ENCODE data around the gene CCDC12.

DNA sequence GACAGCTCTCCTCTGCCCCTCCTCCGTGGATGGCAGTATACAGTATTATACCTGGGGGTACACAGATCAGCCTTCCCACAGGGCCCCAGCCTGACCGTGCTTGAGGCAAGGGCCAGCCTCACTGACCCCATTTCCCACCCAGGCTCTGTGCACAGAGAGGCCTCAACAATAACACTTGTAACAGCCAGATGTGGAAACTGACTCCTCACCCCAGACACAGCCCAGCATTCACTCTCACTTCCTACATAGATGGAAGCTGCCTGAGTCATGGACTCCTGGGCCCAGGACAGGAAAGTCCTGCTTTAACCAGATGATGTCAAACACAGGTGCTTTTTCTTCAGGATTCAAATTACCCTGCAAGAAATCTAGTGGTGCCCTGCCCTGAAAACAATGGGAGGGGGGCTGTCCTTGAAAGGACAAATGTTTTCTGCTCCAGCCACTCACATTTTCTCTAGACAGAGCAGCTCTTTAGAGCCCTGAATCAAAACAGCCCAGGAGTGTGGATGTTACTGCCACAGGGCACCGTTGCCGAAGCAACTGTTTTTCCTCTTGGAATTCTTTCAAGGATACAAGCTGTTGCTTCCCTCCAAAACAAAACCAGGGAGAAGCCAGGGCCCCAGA, 16.4 kb downstream of the CCDC12 start:
- TF ChIP-seq, protein P1, sequence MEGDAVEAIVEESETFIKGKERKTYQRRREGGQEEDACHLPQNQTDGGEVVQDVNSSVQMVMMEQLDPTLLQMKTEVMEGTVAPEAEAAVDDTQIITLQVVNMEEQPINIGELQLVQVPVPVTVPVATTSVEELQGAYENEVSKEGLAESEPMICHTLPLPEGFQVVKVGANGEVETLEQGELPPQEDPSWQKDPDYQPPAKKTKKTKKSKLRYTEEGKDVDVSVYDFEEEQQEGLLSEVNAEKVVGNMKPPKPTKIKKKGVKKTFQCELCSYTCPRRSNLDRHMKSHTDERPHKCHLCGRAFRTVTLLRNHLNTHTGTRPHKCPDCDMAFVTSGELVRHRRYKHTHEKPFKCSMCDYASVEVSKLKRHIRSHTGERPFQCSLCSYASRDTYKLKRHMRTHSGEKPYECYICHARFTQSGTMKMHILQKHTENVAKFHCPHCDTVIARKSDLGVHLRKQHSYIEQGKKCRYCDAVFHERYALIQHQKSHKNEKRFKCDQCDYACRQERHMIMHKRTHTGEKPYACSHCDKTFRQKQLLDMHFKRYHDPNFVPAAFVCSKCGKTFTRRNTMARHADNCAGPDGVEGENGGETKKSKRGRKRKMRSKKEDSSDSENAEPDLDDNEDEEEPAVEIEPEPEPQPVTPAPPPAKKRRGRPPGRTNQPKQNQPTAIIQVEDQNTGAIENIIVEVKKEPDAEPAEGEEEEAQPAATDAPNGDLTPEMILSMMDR (IDR thresholded peaks at IDR 0.05) = no peak
- no peak for TF ChIP-seq ZFX (IDR thresholded peaks at IDR 0.05; ENCODE audit: borderline replicate concordance)
